LHCN-M2 (cell line): ENCODE measurements around the gene PRKCH. TPM values are rescaled to one million over a fixed set of nuclear protein-coding genes. Genes with fewer than 3 reads are reported as not detected.

Source experiments
- DNase-seq: peaks from one replicate; pipeline ENCODE4 v3.0.0-alpha.2; 2012; ENCODE audit warnings: low read depth
- total RNA-seq: library from RNA; depleted of rRNA; stranded (reverse); fragments of >200 nt; gene quantifications from 2 replicates; pipeline ENCODE4 v1.2.3, GENCODE V29; 2014

PRKCH gene
- total RNA-seq, 1 experiment from 2014 or later, result 13.8 TPM

DNA sequence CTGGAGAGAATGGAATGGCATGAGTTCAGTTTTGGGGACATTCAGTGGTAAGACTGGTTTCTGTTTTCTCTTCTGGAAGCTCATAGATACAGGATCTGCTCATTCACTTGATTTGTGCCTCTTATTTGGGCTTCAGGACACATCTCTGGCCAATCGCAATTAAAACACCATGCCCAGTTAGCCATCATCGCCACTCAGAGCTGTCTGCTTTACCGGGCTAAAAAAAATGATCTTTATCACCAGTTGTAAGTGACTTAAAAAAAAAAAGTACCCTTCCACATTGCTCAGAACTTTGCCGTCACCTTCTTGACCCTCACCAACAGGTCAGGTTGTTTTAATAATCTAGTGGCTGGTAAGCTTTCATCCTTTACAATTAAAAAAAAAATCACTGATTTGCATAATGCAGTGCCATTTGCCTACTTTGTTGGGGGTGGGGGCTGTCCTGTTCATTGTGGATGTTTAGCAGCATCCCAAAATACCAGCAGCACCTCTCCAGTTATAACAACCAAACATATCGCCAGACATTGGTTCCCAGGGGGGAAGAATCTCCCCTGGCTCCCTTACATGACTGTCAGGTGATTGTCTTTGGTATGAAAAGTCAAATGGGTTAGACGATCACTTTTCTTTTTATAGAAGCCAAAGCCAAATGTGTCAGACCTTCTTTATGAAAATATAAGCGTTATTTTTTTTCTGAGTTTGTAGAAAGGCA lies 150.1 kb downstream of the PRKCH start:
- peak; percentile 59 for DNase-seq

DNA sequence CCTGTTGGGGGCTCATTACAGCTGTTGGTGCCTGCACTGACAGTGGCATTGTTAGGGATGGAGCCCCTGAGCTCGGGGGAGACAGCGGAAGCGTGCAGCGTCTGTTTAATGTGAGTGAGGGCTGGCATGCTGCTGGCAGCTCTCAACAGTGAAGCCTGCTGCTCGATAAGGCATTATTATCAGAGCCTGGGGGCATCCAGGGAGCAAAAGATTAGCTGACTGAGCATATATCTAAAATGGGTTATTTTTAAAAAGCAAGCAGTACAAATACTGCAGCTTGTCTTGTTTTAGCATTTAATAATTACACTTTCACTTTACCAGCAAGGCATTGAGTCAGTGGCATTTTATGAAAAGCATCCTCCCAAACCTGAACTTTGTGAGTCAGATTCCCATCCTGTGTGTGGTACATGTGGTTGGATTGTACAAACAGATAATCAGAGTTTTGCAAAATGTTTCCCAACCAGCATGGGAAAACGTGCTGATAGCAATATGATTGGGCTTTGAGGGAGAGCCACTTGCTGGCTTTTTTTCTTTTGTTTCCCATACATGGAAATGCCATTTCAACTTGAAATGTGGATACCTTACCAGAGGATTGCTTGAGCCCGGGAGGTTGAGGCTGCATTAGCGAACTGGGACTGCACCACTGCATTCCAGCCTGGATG lies 150.8 kb downstream of the PRKCH start:
- peak; percentile 99 for DNase-seq

DNA sequence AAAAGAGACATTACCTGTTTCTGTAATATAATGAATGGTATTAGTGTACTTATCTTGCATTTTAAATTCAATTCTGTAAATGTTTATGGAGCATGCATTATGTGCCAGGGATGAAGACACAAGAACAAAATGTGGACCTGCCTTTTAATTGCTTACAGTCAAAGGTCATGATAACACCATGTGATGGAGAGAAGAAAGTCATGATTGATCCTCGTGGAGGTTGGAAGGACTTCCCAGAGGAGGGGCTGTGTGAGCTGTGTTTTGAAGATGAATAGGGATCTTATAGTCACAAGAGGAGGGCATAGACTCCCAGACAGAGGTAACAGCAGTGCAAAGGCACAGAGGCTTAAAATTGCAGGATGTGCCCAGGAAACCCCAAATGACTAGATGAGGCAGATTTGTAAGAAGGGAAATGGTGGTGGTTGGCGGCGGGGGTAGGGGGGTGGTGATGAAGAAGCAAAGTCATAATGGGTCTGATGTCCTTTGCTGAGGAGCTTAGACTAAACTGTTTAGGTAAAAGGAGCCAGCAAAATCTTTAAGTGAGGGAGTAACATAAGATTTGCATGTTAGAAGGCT lies 151.5 kb downstream of the PRKCH start:
- DNase-seq, result peak; percentile 71

DNA sequence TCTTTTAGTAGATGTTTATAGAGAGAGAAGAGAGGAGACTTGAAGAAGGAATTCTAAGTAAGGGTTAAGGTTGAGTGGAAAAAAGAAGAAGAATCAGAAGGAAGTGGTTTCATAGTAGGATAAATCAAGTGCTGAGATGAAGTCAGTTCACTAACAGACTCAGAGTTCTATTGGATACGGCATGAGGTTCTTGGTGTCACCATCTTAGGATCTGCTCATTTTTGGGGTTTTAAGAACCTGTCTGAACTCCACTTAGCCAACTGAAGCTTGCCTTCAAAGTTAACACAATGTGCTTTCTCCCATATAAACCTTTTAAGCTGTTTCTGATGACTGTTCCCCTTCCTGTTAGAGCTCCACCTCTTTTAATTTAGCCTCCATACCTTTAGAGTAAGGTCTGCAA lies 152.6 kb downstream of the PRKCH start:
- no peak for DNase-seq

DNA sequence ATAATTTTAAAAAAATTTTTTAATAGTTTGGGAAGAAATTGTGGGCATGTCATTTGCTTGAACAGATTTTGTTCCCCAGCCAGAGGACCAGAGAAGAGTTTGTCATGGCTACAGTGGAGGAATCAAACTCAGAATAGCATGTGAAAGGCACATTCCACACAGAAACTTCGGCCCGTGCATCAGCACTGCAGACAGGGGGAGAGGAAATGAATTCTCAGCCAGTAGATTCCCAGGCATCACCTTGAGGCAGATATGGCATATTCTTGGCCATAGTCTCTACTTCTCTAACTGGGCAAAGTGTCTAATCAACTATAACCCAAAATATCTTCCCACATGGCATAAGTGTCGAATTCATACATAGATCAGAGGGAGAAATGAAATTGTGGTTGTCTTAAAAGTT lies 153.3 kb downstream of the PRKCH start:
- no peak for DNase-seq

DNA sequence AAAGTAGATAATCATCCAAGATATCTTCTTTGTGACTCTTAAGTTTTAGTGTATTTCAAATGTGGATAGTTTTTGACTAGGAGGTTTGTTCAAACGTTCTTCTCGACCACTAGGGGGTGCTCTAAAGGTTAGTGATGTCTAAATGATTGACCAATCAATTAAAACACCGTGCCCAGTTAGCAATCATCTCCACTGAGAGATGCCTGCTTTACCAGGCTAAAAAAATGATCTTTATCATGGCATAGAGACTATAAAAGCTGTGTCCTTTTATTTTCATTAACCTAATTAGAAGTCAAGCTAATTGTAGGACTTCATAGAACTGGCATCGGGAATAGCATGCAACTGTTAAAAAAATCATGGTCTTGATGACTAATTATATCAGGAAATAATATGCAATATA lies 153.9 kb downstream of the PRKCH start:
- DNase-seq, result peak; percentile 82

DNA sequence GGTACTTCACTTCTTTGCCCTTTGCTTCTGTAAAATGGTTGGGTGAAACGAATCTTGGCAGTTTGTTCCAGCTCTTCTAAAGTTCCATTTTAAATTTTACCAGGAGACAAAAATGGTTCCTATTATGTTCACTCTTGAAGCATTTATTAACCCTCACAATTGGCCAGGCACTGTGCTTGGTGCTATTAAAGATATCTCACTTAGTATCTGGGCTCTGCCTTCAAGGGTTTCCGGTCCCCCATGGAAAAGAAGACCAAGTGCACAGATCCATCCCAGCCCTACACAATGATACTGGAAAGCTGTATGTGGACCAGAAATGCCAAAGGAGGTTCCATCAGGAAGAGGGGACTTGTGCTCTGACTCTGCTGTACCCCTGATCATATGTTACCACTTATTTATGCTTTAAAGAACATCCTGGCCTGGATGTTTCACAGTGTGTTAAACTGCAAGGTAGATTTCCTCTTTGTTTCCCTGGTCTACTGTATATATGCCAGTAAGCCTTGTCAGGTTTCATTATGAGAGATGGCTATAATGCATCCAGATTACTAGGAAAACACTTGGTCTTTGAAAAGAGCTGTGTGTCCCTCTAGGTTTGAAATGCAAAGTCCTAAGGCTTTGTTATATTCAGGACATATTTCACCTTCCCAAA lies 154.8 kb downstream of the PRKCH start:
- no peak for DNase-seq

DNA sequence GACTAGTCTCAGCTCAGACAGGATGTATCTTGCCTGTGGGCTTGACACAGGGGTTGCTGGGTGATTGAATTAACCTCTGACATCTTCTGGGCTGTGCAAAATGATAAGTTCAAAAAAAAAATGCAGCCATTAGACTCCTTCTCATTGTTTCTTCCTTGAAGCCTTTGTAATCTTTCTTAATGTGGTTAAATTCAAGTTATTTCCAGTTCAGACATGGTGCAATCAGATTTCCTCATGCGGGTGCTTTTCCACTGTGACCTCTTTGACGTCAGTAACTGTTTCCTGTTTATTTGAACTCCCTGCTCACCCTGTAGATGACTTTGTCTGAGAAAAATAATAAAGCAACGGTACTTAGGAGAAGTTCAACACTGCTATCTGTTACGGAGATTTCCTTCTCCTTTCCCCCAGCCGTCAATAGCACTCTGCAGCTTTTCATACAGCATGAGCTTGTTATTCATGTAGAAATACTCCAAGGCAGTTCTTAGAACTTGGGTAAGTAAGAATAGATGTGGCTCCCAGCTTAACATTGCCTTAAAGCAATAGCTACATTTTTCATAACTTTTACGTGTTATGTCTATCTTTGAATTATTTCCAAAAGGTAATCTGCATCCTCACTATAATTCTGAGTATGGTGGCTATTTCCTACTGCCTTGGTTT lies 155.5 kb downstream of the PRKCH start:
- DNase-seq, result peak; percentile 91

DNA sequence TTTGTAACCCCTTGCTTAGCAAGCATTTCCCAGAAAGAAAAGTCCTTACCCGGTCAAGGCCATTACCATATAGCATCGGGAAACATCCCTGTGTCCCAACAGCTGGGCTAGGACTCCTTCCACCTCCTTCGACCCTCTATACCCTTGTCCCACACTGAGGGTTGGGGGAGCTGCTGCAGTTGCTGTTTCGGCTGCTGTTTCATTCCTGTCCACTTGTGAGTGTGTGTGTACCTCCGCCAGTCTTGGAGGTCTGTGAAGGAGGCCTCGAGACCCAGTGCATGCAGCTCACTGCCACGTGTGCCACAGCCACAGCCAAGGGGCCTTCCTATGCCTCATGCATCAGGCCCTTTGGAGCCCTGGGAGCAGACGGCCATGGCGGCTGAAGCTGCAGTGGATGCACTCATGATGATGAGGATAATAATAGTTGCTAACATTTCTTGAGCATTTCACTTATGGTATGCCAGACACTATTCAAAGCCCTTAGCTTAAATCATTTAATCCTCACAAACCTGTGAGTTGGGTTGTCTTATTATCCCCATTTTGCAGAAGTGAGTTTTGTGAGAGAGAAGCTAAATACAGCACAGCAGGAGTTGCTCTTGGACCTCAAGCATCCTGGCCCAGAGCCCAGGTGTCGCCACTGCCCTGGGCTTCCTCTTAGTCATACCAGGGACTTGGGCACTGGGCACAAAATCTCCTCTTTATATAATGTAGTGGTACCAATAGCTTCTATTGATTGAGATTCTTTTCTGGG lies 156.5 kb downstream of the PRKCH start:
- peak; percentile 60 for DNase-seq

DNA sequence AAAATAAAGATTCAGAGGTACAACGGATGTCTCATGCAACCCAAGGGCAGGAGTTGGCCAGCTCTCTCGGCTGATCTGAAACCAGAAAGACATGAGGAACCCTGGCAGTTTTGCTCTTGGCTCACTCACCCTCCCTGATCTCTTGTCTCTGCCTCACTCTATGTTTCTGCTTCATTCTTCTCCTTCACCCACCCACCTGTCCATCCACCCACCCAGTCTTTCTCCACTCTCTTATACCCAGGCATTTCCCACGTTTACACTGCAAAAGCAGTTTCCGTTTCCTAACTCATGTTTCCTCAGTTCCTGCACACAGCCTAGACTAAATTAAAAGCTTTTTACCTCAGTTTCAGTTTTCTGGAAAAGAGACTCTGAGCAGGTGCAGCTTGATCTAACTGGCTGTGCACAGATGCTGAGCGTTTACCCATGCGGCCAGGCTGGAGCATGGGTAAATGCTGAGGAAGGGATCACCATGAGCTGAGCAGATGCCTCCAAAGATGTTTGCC lies 157.6 kb downstream of the PRKCH start:
- no peak for DNase-seq

DNA sequence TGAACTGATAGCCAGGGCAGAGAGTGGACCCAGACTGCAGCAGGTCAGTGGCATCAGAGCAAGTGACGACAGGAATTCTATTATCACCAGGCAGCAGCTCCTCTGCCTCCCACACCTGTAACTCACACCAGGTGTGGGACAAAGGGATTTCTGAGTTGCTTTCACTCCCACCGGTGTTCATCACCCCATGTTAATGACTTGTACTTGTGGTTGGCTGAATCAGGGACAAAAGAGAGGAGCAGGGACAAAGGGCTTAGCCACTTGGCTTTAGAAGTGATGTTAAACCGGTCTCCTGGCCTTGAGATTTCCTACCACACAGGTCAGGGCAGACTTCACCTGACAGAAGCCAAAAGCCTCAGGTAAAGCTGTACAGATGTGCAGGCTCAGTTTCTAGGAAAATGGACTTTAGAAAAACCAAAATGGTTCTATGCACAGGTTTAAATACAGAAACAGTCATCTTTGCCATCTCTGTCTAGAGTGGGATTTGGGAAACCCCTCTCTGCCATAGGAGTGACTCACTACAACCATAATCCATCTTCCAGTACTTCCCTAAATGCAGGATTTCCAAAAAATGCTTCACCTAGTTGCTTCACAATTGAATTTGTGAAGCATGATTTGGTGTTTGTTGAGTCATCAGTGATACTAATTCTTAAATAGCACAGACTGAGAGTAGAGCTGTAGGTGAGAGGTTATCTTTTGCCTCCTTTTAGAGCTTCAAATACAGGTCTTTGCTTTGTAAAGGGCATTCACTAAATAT lies 158.5 kb downstream of the PRKCH start:
- DNase-seq, result no peak

DNA sequence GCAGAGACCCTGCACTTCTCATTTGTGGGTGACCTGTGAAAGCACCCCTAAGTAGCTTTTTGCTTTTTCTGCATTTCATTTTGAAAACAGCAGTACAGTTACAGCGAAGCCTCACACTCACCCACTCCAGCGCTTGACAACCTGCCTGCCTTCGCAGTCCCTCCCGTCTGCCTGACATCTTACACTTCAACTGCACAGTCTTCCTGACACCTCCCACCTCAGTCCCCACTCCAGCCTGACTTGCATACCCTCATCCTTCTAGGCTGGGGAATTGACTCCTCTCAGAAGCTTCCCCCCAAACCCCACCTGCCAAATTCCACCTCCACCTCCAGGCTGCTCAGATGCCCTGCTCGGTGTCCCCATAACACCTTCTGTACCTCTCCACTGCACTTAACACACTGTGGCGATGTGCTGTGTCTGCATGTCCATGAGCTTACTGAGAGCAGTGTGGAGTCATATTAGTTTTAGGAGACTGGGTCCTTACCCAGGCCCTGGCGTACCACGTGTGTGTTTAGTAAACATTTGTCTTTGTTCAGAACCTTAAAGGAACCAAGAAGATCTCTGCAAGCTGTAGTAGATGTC lies 159.4 kb downstream of the PRKCH start:
- no peak for DNase-seq

DNA sequence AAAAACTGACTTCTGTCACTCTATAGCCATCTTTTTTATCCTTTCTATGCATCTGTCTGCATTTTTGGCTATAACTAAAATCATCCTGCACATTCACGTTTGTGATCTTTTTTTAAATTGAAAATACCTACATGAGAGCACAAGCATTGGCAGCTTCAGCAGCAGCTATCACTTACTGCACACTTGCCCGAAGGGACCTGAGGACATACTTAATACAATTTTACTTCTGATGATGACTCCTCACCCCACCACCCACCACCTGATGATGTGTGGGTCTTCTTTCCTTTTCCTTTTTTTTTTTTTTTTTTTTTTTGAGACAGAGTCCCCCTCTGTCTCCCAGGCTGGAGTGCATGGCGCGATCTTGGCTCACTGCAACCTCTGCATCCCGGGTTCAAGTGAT lies 160.3 kb downstream of the PRKCH start:
- no peak for DNase-seq

DNA sequence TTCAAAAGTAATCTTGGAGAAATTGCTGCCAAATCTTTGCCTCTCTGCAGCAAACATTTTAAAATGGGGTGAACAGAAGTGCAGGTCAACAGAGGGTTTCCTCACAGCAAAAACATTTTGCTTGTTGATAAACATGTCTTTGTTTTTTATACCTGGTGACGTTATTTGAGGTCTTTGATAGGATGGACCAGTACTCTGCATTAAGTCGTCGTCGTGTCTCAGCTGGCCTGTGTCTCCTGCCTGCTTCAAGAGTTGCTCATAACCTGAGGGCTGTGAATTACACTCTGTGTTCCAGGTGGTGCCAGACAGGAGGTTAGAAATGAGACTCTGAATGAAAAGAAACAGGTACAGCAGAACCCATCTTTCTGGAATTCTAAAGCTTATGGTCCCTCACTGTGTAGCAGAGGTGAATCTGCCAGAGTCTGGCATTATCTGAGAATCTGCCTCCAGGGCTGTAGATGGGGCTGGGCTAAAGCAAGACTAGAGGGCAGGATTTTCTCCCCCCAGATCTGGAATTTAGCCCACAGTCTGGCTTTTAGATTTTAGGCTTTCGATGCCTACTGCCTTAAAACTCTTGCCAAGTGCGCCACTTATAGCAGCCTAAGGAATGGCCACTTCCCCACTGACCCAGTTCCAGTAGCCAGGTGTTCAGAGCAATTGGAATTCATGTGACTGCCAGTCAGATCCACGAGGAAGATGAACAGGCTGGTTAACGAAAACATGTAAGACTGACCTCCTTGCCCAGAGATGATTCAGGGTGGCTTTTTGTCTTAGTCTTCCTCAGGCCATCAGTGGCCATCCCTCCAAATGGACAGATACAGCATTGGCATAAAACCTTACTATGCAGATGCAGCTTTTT lies 161.2 kb downstream of the PRKCH start:
- DNase-seq, result no peak

DNA sequence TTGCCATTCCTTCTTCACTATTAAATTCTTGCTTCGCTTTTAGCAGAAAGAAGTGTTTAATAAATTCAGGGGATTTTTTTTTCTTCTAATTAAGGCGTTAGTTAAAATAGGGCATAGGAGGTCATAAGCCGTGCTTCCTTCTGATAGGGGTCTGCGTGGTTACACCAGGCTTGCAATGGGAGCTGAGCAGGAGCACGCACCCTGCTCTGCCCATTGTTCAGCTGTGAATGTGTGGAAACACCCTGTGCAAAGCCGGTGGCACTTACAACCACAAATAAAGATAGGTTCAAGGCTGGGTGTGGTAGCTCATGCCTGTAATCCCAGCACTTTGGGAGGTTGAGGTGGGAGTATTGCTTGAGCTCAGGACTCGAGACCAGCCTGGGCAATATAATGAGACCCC lies 162.1 kb downstream of the PRKCH start:
- no peak for DNase-seq

DNA sequence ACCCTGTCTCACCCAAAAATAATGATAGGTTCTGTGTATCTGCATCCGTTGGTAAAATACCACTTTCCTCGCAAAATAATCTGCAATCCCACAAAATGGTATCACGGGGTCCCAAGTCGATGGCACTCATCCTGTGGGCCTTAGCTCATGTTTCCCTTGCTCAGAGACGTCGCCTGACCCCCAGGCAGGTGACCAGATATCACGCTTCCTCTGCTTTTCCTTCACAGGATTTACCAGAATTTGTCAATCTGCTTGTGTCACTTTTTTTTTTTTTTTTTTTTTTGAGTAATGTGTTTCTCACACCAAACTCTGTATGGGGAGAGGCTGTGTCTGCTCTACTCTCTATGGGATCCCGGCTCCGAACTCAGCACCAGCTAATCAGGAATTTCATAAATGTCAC lies 162.7 kb downstream of the PRKCH start:
- no peak for DNase-seq

DNA sequence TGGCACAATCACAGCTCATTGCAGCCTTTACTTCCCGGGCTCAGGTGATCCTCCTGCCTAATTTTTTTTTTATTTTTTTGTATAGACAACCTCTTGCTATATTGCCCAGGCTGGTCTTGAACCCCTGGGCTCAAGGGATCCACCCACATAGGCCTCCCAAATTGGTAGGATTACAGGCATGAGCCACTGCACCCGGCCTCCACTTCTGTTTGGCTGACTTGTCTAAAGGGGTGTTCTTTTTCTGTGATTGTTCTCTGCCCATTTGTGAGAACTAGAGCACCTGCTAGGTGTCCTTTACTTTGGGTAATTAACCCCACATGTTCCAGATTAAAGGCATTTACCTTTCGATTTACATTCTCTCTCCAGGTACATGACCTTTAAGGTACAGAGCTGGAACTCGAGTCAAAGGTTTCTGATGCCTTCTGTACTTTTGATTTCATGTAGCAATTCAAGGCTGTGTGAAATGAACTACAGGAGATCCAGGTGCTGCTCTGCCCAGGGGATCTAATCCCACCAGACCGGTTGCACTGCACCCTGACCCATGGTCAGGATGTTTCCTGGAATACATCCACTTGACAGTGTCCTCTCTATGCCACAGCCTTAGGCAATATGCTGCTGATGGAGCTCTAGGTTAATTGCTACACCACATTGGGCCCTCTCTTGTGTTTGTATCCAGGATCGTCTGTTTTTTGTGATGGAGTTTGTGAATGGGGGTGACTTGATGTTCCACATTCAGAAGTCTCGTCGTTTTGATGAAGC lies 163.6 kb downstream of the PRKCH start:
- no peak for DNase-seq

DNA sequence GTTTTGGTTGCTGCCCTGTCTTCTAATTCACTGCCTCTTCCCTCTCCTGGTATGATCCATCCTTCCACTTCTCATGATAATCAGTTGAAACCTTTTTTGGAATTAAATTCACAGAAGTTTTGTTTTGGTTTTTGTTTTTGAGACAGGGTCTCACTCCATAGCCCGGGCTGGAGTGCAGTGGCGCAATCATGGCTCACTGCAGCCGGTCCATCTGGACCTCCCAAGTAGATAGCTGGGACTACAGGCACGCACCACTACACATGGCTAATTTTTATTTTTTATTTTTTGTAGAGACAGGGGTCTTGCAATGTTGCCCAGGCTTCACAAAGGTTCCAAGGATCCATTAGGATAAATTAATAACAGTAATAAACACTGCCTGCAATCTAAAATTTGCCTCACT lies 164.3 kb downstream of the PRKCH start:
- DNase-seq, result no peak
